GM10266 (cell line): ENCODE measurements around the gene CRTC1.

ENCODE experiments used
- DNase-seq: peaks from one replicate; pipeline ENCODE4 v3.0.0; 2012; ENCODE audit errors: extremely low spot score
- CTCF ChIP-seq: IDR thresholded peaks from 2 replicates; pipeline ENCODE4 v1.5.1; 2012; ENCODE audit warnings: mild to moderate bottlenecking, low read depth; ENCODE audit not compliant: control insufficient read depth, insufficient read depth; ENCODE audit errors: missing control alignments

CRTC1 gene

GRCh38 chr19:18648973-18649315 is 34.5 kb upstream of the CRTC1 start:
- no peak for TF ChIP-seq CTCF
- no peak for DNase-seq

- no peak for TF ChIP-seq CTCF
- DNase-seq, result no peak
Observed at GRCh38 chr19:18649371-18650020, 34.0 kb upstream of the CRTC1 start.

- DNase-seq, result no peak
- TF ChIP-seq CTCF, result no peak
Observed at GRCh38 chr19:18650021-18650390, 33.5 kb upstream of the CRTC1 start.

- DNase-seq, result no peak
- no peak for TF ChIP-seq CTCF
Observed at GRCh38 chr19:18650468-18651041, 32.9 kb upstream of the CRTC1 start.

- no peak for DNase-seq
- no peak for TF ChIP-seq CTCF
Observed at GRCh38 chr19:18651300-18651699, 32.2 kb upstream of the CRTC1 start.

GRCh38 chr19:18651733-18652132 is 31.7 kb upstream of the CRTC1 start:
- no peak for TF ChIP-seq CTCF
- DNase-seq, result no peak

GRCh38 chr19:18653853-18654252 is 29.6 kb upstream of the CRTC1 start:
- TF ChIP-seq CTCF, result no peak
- DNase-seq, result no peak
